ENCODE results near the gene PGAM2. TPM values are rescaled to one million over a fixed set of nuclear protein-coding genes. Genes with fewer than 3 reads are reported as not detected.

PGAM2 gene
- polyA plus RNA-seq, 3 donors: 0.13 TPM; not detected in 2

DNA sequence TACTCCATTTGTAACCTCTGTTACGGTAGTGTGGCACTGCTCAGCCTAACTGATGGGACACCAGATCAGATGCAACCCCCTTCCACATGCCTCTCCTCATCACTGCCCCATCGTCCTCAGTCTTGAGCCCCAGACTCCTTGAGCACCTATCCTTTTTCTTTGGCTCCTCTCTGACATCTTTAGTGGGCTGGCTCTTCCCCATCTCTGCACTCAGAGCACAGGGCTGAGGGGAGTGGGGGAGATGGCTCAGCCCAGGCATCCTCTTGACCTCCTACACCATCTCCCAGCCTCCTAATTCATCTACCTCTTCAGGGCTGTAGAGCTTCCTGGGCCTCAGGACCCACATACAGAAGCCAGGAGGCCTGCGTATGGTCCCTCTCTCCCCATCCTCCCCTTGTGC is 18.4 kb upstream of the PGAM2 start:
- Histone ChIP-seq H3K27me3 (ENCODE audit: control insufficient read depth in 2 of 2, insufficient read depth in 2 of 2, low read length in 2 of 2) (no peaks in the 10 kb centered on the region), H2AFZ (ENCODE audit: insufficient read depth, low read depth, low read length, poor library complexity, severe bottlenecking) (peak overlapping the region; percentile 26), H3K36me3 (replicated peaks in 1 of 2; ENCODE audit: control insufficient read depth in 1 of 2, insufficient read depth in 2 of 2, low read length in 2 of 2) (peaks cover 20 to 21% of the 10 kb centered on the region in 2 donors), H3K4me3 (replicated peaks in 1 of 3; ENCODE audit: low read depth in 2 of 3, low read length in 3 of 3) (no peak overlapping the region), H3K9ac (ENCODE audit: insufficient read depth, low read length, poor library complexity, severe bottlenecking) (no peak overlapping the region), H3K4me1 (ENCODE audit: control insufficient read depth in 1 of 2, insufficient read depth in 2 of 2, low read length in 2 of 2) (peaks cover 14 to 16% of the 10 kb centered on the region in 2 donors), H3K27ac (ENCODE audit: low read depth in 1 of 2, low read length in 2 of 2) (no peak overlapping the region), H3K4me2 (replicated peaks; ENCODE audit: extremely low read depth, low read length, poor library complexity, severe bottlenecking) (no peak overlapping the region), H3K79me2 (ENCODE audit: insufficient read depth, low read length) (peaks cover 23% of the 10 kb centered on the region), H4K20me1 (ENCODE audit: insufficient read depth, low read length) (no peaks in the 10 kb centered on the region), H3K9me3 (replicated peaks in 1 of 2; ENCODE audit: control insufficient read depth in 1 of 2, insufficient read depth in 1 of 2, low read length in 2 of 2) (no peaks in the 10 kb centered on the region)
- TF ChIP-seq, protein P1, sequence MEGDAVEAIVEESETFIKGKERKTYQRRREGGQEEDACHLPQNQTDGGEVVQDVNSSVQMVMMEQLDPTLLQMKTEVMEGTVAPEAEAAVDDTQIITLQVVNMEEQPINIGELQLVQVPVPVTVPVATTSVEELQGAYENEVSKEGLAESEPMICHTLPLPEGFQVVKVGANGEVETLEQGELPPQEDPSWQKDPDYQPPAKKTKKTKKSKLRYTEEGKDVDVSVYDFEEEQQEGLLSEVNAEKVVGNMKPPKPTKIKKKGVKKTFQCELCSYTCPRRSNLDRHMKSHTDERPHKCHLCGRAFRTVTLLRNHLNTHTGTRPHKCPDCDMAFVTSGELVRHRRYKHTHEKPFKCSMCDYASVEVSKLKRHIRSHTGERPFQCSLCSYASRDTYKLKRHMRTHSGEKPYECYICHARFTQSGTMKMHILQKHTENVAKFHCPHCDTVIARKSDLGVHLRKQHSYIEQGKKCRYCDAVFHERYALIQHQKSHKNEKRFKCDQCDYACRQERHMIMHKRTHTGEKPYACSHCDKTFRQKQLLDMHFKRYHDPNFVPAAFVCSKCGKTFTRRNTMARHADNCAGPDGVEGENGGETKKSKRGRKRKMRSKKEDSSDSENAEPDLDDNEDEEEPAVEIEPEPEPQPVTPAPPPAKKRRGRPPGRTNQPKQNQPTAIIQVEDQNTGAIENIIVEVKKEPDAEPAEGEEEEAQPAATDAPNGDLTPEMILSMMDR (IDR thresholded peaks at IDR 0.05): no peak
- peaks cover 0 to 3% (median 0%) of the 10 kb centered on the region in 7 donors for H3K9me3 Mint-ChIP-seq
- DNase-seq: no peak
- H3K4me1 Mint-ChIP-seq: peaks cover 23% of the 10 kb centered on the region
- WGBS (ENCODE audit: insufficient coverage): 100% methylated on average over 3 of the region's 3 CpGs
- H3K36me3 Mint-ChIP-seq: peaks cover 23% of the 10 kb centered on the region in 2 donors
- H3K27ac Mint-ChIP-seq: peak overlapping the region in 2 of 7 donors; percentile 0 to 17
- intact Hi-C loops (cut with micrococcal nuclease): loop anchor here (2.0 to 10.0 kb wide), 4 partner anchors 39 to 409 kb away; partner anchors contain the start of genes POLD2 (in 2 of the 2), DBNL (in 1 of the 2) and NUDCD3 (in 1 of the 2)
- no peak overlapping the region for H3K4me3 Mint-ChIP-seq
- peaks cover 0 to 6% (median 1%) of the 10 kb centered on the region in 3 donors for H3K27me3 Mint-ChIP-seq (ENCODE audit: low read depth in 3 of 3)

DNA sequence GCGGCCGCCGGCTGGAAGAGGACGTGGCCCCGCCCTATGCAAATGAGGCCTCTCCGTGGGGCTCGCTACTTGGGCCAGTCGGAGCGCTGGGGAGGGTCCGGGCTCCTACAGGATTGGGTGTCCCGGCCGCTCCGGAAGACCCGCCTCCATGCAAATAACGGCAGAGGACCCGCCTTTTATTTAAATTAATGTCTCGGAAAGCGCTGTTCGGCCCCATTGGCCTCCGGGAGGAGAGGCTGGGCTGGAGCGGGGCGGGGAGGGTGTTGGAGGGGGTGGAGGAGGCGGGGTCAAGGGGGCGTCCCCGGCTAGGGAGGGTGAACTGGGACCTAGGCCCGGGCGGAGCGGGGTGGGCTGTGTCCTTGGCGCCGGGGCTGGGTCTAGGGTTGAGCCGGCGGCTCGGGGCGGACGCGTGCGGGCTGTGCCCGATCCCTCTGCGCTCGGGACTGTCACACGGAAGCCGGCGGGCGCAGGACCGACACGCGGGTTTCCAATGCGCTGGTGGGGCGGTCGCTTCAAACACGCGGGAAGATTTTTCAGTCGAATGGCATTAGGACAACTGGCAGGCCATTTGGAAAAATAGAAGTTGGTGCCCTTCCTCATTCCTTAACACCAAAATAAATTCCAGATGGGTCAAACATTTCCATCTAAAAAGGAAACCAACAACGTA is 17.3 kb upstream of the PGAM2 start:
- DNase-seq: peak; percentile 97 to 99 (median 99)
- H3K27me3 Mint-ChIP-seq (ENCODE audit: low read depth in 3 of 3): peaks cover 0 to 6% (median 1%) of the 10 kb centered on the region in 3 donors
- Histone ChIP-seq H3K9ac (ENCODE audit: insufficient read depth, low read length, poor library complexity, severe bottlenecking) (peak overlapping the region; percentile 71), H3K9me3 (replicated peaks in 1 of 2; ENCODE audit: control insufficient read depth in 1 of 2, insufficient read depth in 1 of 2, low read length in 2 of 2) (no peaks in the 10 kb centered on the region), H3K4me2 (replicated peaks; ENCODE audit: extremely low read depth, low read length, poor library complexity, severe bottlenecking) (peak overlapping the region; percentile 77), H3K79me2 (ENCODE audit: insufficient read depth, low read length) (peaks cover 23% of the 10 kb centered on the region), H3K27ac (ENCODE audit: low read depth in 1 of 2, low read length in 2 of 2) (peak overlapping the region; percentile 80 to 83), H4K20me1 (ENCODE audit: insufficient read depth, low read length) (no peaks in the 10 kb centered on the region), H2AFZ (ENCODE audit: insufficient read depth, low read depth, low read length, poor library complexity, severe bottlenecking) (peak overlapping the region; percentile 80), H3K4me1 (ENCODE audit: control insufficient read depth in 1 of 2, insufficient read depth in 2 of 2, low read length in 2 of 2) (peaks cover 14 to 16% of the 10 kb centered on the region in 2 donors), H3K27me3 (ENCODE audit: control insufficient read depth in 2 of 2, insufficient read depth in 2 of 2, low read length in 2 of 2) (no peaks in the 10 kb centered on the region), H3K4me3 (replicated peaks in 1 of 3; ENCODE audit: low read depth in 2 of 3, low read length in 3 of 3) (peak overlapping the region; percentile 57 to 83 (median 78)), H3K36me3 (replicated peaks in 1 of 2; ENCODE audit: control insufficient read depth in 1 of 2, insufficient read depth in 2 of 2, low read length in 2 of 2) (peaks cover 31 to 32% of the 10 kb centered on the region in 2 donors)
- H3K27ac Mint-ChIP-seq: peak overlapping the region; percentile 65 to 94 (median 84)
- peak overlapping the region; percentile 75 to 85 for H3K4me3 Mint-ChIP-seq
- WGBS (ENCODE audit: insufficient coverage): under 1% methylated on average over 53 of the region's 54 CpGs
- H3K4me1 Mint-ChIP-seq: peaks cover 25% of the 10 kb centered on the region
- TF ChIP-seq, protein P1 (IDR thresholded peaks at IDR 0.05): no peak
- intact Hi-C loops (cut with micrococcal nuclease): loop anchor here (2.0 to 10.0 kb wide), 4 partner anchors 38 to 410 kb away; partner anchors contain the start of genes POLD2 (in 2 of the 2), DBNL (in 1 of the 2) and NUDCD3 (in 1 of the 2)
- H3K9me3 Mint-ChIP-seq: peaks cover 0 to 3% (median 0%) of the 10 kb centered on the region in 7 donors
- peaks cover 34% of the 10 kb centered on the region in 2 donors for H3K36me3 Mint-ChIP-seq
